Superior temporal gyrus (tissue), 1 donor: ENCODE results near the gene DEGS1.

Source experiments
- DNase-seq: peaks from one replicate; pipeline ENCODE4 v3.0.0-alpha.2; 2016; ENCODE audit errors: extremely low spot score

Gene DEGS1

DNA sequence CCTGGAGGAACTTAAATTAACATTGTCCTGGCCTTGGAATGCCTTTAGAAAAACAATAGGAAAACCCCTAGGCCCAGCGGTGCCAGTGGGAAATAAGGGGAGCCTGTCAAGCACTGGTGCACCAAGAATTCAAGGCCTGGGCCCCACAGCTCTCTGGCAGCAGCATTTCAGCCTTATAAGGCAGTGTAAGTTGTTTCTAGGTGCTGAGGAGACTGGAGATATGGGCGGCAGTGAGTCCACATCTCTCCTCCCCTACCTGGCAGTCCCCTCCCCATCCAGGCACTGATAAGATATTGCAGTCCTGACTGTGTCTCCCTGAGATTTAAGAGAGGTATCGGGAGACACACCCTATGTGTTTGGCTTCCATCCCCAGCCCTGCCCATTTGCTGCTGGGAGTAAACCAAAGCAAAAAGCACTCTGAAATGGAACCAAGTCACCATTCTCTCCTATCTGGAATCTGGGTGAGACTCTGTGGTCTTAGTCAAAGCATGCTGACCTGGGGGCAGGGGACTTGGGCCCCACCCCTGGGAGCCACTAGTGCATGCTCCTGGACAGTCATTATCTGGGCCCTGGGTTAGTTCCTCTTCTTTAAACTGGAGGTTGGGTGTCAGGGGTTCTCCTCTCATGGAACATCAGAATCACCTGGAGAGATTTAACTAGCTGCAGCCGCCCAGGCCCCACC lies 30.5 kb downstream of the DEGS1 start:
- no peak for DNase-seq

DNA sequence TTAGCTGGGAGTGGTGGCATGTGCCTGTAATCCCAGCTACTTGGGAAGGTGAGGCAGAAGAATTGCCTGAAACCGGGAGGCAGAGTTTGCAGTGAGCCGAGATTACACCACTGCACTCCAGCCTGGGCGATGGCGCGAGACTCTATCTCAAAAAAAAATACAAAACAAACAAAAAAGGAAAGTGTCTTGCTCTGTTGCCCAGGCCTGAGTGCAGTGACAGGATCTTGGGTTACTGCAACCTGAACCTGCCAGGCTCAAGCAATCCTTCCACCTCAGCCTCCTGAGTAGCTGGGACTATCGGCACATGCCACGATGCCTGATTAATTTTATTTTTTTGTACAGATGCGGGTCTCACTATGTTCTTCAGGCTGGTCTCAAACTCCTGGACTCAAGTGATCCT lies 33.3 kb downstream of the DEGS1 start:
- DNase-seq, result no peak

DNA sequence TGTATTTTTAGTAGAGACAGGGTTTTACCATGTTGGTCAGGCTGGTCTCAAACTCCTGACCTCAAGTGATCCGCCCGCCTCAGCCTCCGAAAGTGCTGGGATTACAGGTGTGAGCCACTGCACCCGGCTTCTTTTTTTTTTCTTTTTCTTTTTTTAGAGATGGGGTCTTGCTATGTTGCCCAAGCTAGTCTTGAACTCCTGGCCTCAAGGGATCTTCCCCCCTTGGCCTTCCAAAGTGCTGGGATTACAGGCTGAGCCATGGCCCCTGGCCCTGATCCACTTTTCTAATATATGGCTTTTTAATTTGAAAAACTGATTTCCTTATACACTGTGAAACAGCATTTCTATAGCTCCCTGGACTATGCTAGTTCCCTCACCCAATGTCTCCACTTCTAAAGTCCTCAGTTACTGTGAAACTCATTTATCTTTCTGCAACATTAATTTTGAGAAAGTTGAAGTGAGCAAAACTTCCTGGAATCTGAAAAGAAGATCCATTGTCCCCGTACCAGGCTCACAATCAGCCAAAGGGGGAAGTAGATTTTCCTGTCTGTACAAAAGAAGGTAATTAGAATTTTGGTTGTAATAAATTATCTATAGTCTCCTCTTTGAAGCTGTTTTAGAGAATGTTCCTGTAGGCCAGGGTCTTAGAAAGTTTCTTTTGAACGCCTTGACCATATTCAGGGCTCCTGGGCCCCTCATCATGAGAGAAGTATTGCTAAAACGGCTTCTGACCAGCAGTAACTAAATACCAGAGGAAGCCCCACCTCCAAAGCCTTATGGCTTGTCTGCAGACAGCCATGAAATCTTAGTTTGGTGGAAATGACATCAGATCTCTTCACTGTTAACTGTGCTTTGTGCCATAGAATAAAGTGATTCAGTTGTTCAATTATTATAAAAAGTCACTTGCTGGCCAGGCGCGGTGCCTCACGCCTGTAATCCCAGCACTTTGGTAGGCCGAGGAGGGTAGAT lies 34.9 kb downstream of the DEGS1 start:
- DNase-seq, result no peak

DNA sequence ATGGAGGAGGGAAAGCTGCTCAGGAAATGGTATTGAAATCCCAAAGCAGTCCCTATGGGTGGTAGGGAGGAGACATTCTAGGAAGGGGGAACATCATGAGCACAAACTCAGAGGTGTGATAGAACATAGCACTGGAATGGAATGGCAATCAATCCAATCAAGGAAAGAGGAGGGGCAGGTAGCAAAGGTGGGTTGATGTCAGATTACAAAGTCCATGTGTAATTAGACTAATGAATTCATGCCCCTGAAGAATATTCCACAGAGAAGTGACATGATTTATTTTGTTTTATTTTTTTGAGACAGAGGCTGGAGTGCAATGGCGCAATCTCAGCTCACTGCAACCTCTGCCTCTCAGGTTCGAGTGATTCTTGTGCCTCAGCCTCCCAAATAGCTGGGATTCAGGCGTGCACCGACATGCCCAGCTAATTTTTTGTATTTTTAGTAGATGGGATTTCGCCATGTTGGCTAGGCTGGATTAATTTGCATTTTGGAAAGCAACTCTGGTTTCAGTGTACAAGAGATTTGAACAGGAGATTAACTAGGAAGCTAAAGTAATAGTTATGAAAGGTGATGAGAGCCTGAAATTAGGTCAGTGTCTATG lies 36.1 kb downstream of the DEGS1 start:
- DNase-seq, result no peak

DNA sequence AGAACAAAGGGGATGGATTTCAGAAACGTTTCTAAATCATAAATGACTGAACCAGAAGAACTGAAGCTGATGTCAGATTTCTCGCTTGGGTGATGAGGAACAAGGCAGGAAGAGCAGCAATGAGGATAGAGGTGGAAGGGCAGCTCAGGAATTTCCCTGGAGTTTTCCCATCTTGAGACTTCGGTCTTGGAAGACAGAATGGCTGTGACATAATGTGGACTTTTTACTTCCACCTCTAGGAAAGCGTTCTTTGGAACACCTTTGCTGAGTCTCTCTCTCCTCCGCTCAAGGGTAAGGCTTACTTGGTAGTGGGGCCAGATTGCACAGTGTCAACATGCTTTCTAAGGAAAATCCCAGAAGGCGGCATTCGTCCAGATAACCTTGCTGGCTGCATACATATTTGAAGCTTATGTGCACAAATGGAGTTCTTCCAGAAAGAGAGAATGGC lies 36.6 kb downstream of the DEGS1 start:
- DNase-seq, result no peak

DNA sequence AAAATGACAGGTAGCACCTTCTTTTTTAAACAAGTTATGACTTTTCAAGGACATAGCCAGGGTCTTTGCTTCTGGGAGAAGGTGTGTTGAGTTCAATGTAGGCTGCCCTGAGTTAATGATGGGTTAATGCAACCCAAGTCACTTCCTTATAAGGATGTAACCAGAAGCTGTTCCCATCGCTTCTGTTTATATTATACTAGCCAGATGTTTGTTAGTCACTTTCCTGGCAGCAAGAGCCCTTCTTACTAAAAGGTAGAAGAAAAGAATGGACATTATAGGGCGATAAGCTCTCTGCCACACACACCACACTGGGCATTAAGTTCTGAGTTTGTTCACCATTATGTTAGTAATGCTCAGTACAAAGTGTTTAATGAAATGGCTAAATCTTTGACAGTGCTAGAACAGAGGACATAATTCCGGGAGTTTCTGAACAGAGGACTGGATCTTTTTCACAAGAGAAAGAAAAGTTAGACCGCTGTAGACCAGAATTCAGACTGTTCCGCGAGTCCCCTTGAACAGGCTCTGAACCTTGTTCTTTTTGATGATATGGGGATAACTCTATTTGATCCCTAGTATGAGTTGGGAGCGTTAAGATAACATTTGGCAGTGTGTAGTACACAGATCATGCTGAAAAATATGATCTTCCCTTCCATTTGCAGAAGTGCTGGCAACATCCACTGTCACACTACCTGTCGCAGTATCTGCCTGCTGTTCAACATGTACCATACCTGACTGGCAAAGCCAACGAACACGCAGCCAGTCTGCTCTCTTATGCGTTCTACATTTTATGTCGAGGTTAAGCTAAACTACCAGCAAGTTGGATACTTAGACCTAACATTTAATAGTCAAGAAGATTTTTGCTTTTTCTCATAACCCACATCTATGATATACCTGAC lies 41.0 kb downstream of the DEGS1 start:
- DNase-seq, result no peak

DNA sequence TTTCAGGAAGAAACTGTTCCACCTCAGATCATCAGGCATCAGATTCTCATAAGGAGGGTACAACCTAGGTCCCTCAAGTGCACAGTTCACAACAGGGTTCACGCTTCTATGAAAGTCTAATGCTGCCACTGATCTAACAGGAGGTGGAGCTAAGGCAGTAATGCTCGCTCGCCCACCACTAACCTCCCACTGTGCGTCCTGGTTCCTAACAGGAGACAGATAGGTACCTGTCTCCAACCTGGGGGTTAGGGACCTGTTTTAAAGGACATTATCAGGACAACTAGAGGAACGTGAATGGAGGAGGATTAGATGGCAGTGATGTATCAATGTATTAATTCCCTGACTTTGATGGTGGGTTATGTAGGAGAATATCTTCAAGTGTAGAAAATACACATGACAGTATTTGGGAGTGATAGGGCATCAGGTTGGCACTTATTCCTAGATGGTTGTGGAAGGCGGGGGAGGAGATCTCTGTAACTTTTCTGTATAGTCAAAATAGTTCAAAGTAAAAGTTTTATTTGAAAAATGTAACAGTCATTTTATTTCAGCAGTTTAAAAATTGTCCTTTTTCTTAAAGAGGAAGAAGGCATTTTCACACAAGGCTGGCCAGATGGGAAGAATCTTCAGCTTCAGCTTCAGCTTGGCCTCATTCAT lies 43.9 kb downstream of the DEGS1 start:
- no peak for DNase-seq

DNA sequence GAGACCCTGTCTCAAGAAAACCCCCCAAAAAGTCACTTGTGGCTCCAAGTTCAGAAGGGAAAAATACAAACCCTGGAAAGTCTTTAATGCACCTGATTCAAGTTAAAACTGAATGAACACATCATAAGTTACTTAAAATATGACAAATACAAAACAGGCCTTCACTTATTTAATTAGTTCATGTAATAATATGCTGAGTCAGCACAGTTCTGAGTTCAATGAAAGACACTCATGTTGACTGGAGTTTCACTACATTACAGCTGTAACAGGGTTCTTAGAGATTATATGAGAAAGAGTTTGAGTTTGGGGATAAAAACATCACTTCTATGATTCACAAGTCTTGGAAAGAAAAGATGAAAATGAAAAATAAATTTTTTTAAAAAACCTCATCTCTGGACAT lies 51.0 kb downstream of the DEGS1 start:
- DNase-seq, result no peak

DNA sequence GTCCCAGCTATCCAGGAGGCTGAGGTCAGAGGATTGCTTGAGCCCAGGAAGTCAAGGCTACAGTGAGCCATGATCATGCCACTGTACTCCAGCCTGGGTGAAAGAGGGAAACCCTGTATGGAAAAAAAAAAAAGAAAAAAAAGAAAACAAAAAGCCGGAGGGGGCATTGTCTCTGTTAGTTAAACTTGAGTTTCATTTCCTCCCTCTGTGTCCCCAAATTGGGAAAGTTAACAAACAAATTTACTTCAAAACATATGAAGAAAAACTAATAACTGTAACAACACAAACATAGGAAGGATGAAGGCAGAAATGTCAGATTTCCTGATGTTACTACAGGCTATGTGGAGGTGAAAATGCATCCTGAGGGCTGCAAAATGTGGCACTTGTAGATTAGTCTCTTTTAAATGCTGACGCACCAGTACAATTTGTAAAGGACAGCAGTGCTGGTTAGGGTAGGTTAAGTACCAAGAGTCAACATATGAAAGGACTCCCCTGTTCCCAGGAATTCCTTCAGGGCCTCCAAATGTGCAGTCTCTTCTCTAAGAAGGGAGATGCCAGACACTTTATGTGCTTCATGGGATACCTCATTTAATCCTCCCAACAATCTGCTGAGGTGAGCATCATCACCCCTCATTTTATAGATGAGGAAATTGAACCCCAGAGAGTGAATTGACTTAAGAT lies 52.9 kb downstream of the DEGS1 start:
- DNase-seq, result no peak

DNA sequence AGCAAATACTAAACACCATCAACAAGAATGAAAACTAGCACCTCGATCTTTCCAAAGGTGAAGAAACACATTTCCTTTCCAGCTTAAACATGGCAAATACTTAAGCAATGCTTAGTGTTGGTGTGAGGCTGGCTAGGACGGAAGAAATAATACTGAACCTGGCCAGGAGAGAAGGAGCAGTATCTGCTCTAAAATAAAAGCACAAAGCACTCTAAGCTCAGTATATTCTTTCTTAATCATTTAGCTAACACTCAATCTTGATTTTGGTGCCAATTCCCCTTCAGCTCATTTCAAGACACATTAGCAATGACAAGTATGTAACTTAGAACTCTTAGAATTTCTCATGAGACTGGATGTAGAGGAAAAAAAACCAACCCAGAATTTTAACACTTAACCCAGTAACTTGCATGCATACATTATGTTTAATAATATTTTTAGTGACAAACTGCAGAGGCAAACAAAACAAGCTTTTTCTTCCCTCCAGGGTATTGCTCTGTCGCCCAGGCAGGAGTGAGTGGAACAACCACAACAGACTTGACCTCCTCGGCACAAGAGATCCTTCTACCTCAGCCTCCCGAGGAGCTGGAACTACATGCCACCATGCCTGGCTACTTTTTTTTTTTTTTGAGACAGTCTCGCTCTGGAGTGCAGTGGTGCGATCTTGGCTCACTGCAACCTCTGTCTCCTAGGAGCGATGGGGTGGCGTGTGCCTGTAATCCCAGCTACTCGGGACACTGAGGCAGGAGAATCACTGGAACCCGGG lies 54.3 kb downstream of the DEGS1 start:
- no peak for DNase-seq

DNA sequence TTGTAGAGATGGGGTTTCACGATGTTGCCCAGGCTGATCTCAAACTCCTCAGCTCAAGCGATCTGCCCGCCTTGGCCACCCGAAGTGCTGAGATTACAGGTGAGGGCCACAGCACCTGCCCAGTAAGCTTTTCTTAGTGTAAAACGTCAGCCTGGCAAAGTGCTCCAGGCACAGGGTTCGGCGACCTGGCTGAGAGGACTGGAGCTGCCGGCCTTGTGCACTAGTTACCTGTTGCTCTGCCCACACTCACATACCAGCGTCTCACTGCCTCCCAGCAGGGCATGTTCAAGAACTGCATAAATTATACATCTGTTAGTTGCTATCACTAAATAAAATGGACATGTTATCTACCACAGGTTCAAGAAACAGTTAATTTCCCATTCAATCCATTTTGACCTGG lies 55.2 kb downstream of the DEGS1 start:
- DNase-seq, result no peak

DNA sequence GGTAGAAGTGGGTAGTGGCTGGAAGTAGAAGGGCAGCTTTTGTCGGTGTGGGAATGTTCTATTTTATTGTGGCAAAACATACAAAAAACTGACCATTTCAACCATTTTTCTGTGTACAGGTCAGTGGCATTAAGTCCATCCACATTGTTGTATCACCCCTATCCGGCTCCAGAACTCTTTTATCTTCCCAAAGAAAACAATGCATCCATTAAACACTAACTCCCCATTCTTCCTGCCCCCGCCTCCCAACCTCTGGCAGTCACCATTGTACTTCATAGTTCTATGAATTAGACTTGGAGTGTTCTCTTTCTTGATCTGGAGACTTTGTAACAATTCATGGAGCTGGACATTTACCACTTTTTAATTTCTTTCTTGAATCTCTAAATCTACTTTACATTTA lies 55.7 kb downstream of the DEGS1 start:
- no peak for DNase-seq
